Stimulated activated CD8-positive, alpha-beta memory T cell treated with anti-CD3 and anti-CD28 coated beads, Interleukin-4, amount 100 ng/mL, for 1 hour (primary cell): ENCODE measurements around the gene USP35.
"Not testable (repeated sequence)": the region's sequence is repeated elsewhere in the genome, so short reads cannot be mapped to it uniquely, and the experiment has no call there.

Experiments
- DNase-seq, 2 donors: peaks; one replicate each; pipeline ENCODE4 v3.0.0-alpha.2; 2020; ENCODE audit warnings: low read depth in 2 of 2, low spot score in 1 of 2

USP35 gene

GRCh38 chr11:78216021-78216420 lies 27.3 kb downstream of the USP35 start:
- DNase-seq: no peak

- no peak for DNase-seq
Measured at GRCh38 chr11:78216571-78217287, 28.0 kb downstream of the USP35 start.

GRCh38 chr11:78217650-78218541 lies 29.2 kb downstream of the USP35 start:
- DNase-seq: no peak

- DNase-seq: no peak
Measured at GRCh38 chr11:78218707-78219492, 30.2 kb downstream of the USP35 start.

GRCh38 chr11:78219493-78220217 lies 30.9 kb downstream of the USP35 start:
- DNase-seq: no peak

GRCh38 chr11:78220218-78221157 lies 31.8 kb downstream of the USP35 start:
- no peak for DNase-seq

GRCh38 chr11:78221396-78222315 lies 32.9 kb downstream of the USP35 start:
- no peak for DNase-seq

- not testable (repeated sequence) for DNase-seq
Measured at GRCh38 chr11:78222726-78223125, 34.0 kb downstream of the USP35 start.

- DNase-seq: no peak
Measured at GRCh38 chr11:78223320-78223954, 34.7 kb downstream of the USP35 start.

- DNase-seq: no peak
Measured at GRCh38 chr11:78224506-78224905, 35.8 kb downstream of the USP35 start.

- DNase-seq: no peak
Measured at GRCh38 chr11:78224906-78225420, 36.2 kb downstream of the USP35 start.

GRCh38 chr11:78226684-78227680 lies 38.3 kb downstream of the USP35 start:
- no peak for DNase-seq

GRCh38 chr11:78227921-78228320 lies 39.2 kb downstream of the USP35 start:
- no peak for DNase-seq

GRCh38 chr11:78228467-78228866 lies 39.7 kb downstream of the USP35 start:
- no peak for DNase-seq

- DNase-seq: no peak
Measured at GRCh38 chr11:78229106-78229505, 40.4 kb downstream of the USP35 start.

GRCh38 chr11:78230161-78230877 lies 41.6 kb downstream of the USP35 start:
- DNase-seq: no peak
